SH-SY5Y (cell line): ENCODE data around the gene LRBA.

ENCODE experiments used
- GATA2 ChIP-seq: IDR thresholded peaks from 2 replicates; pipeline ENCODE4 v1.6.1; 2011; ENCODE audit warnings: mild to moderate bottlenecking, low read depth, low read length
- GATA3 ChIP-seq: IDR thresholded peaks from 2 replicates; pipeline ENCODE4 v1.6.1; 2011; ENCODE audit warnings: low read depth, mild to moderate bottlenecking, low read length, moderate library complexity

LRBA gene

DNA sequence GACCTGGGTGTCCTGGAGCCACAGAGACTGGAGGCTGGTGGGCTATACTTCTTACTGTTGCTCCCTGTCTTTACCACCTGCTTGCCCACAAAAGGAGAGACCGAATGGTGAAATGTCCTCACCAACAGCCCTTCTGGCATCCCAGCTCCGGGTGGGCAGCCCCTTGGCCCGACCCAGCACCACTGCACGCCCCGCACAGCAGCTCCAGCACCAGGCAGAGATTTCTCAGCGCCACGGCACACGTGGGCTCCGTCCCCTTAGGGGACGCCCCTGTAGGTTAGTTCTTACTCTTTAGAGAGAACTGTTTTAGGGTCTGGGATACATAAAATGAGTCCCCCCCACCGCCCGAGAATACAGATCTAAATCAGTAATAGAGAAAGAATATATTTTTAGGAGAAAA, 591.6 kb downstream of the LRBA start:
- TF ChIP-seq GATA2: no peak
- TF ChIP-seq GATA3: no peak

DNA sequence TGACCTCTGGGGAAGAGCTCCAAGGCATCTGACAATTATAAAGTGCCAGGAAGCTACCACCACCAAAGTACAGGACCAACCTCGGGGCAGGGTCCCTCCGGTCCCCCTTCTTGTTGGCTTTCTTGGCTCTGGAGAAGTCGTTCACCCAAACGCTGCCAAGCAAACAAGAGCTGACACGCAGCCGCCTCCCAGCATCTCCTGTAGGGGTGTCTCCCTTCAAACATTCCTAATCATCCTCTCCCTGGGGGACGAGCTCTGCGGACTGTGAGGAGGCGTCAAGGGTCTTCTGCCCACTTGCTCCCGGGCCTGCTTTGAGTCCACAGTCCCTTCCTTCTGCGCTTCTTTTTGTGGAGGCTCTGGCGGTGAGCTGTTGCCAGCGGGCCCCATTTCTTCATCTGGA, 592.0 kb downstream of the LRBA start:
- no peak for TF ChIP-seq GATA3
- TF ChIP-seq GATA2: no peak

DNA sequence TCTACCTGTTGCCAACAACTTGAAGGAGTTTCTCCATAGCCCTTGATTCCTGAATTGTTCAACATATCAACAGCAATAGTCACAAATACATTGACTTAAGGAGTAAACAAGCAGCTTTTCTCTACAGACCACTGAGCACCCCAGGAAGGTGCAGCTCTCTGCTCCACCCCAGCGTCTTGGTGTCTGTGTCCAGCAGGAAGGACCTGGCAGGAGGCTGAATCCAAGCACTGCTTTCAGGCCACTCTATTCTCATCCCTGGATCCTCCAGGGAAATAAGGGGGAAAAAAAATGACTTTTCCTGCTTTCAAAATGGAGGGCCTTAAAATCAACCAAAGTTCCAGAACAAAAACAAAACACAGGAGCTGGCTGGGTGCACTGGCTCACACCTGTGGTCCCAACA, 593.5 kb downstream of the LRBA start:
- no peak for TF ChIP-seq GATA2
- TF ChIP-seq GATA3: no peak

DNA sequence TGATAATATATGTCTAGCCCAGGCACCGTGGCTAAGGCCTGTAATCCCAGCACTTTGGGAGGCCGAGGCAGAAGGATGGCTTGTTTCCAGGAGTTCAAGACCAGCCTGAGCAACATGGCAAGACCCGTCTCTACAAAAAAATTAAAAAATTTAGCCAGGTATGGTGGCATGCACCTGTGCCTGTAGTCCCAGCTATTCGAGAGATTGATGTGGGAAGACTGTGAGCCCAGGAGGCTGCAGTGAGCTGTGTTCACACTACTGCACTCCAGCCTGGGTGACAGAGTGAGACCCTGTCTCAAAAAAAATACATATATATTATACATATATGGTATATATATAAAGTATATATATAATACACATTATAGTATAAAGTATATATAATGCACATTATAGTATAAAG, 595.1 kb downstream of the LRBA start:
- TF ChIP-seq GATA2 (no peak), GATA3 (no peak)

DNA sequence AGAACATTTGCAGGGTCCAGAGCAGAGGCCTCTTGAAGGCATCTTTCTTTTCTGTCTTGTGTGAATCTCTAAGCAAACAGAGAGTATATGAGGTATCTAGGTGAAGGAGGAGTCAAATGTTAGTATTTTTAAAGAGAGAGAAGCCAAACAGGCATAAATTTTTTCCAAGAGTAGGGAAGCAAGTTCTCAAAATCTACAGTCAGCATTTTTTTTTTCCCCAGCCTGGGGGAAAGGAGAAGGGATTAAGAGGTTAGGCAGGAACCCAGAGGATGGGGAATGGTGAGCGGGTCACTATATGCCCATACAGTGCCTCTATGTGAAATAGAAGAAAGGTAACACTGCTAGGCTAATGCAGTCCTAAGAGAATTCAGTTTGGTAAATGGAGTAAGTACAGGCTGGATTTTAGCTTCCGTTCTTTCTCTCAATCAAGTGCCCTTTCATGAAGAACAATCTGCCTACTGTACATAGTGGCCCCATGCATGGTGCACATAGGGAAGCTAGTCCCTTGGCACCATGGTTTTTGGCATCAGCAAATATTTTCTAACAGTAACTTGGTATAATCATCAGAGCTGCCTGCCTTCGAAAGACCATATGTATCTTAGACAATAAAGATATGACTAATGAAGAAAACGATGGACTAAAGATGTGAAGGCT, 596.2 kb downstream of the LRBA start:
- no peak for TF ChIP-seq GATA2
- TF ChIP-seq GATA3: no peak

DNA sequence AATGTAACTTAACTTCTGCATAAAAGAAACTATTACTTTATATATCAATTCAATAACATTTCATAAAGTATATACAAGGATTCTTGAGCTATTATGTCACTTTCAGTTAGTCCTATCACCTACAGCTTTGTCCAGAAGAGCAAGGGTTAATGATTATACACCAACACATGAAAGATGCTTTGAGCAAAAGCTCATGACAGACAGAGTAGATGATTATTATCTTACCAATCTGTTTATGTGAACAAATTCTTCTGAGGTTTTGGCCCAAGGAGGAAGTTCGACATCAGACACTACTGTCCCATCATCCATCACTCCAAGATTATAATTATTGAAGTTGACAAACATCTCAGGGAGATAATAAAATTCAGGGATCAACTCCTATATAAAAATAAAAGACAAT, 599.9 kb downstream of the LRBA start:
- TF ChIP-seq GATA3 (no peak; the same call in 1 of the 2 replicates), GATA2 (no peak)

DNA sequence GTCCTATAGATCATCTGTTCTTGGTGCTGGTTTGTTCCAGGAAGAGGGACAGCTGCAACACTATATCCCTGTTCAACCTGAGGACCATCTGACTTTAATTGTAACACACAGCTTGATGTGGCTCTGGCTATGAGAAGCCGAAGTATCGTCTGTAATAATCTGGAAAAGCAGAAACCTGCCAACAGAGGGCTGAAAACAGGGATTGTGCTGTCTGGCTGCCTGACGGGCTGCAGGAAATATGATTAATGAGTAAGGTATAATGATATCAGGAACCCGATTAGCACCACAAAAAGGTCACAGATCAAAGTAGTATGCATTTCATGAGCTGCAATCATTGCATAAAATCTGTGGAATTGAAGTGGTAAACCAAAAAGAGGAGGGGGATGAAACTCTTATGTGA, 603.6 kb downstream of the LRBA start:
- TF ChIP-seq GATA3 (peak; percentile 65), GATA2 (peak; percentile 81)

DNA sequence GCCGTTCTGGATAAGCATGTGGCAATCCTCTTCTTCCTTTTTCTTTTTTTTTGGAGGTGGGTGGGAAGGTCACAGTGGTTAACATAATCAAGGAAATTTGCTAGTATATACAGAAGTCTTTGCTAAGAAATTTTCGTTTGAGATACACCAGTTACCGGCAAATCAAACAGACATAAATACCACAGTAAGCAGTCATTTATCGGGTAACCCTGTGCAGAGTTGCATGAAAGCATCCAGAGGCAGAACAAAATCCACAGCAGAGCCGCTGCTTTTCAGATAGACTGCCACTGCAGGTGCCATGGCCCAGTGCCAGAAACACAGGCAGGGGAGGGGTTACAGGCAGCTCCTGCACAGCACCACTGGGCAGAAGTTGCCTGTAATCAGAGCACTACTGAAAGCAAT, 612.2 kb downstream of the LRBA start:
- TF ChIP-seq GATA2 (peak; percentile 30; the same call in 1 of the 2 replicates), GATA3 (no peak)

DNA sequence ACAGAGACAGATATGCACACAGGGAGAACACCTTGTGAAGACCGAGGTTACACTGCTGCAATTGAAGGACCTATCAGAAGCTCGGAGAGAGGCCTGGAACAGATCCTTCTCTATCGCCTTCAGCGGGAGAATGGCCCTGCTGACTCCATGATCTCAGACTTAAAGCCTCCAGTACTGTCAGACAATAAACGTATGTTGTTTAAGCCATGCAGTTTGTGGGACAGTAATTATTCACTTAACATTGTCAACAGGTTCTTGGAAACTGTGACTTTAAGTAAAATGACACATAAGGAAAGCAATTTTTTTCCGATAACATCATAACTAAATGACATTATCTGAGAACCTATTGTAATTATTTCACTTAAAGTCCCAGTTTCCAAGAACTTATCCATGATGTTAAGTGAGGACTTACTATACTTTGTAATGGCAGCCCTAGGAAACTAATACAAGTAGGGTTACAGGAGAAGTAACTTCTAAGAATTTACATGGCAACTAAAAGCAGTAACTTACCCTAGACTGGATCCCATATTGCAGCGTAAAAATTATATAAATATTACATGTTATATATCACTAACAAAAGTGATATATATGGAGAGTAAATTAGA, 613.9 kb downstream of the LRBA start:
- TF ChIP-seq GATA2: no peak
- TF ChIP-seq GATA3: no peak

DNA sequence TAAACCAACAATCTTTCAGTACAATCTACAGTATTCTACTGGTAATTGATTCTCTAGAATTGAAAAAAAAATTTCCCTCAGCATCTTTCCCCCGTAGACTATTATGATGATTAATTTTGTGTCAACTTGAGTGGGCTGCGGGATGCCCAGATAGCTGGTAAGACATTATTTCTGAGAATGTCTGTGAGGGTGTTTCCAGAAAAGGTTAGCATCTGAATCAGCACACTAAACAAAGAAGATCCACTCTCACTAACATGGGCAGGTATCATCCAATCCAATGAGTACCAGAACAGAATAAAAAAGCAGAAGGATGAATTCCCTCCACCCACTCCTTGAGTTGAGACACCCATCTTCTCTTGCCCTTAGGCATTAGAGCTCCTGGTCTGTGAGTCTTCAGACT, 619.2 kb downstream of the LRBA start:
- no peak for TF ChIP-seq GATA3
- no peak for TF ChIP-seq GATA2

DNA sequence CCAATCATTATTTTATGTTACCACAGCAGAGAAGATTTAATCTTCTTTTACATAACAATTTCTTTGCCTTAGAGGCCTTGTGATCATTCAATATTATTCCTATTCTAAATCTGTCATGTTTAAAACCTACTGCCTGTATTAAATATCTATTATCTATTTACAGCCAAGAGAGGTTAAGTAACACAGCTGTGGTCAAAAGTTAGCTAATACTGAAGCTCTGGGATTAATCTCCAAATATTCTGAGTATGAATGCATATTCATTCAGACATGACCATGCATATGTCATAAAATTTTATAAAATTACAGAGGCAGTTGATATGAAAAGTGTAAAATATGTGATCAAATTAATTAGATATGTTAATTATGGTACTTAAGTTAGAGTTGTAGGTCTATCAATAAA, 621.0 kb downstream of the LRBA start:
- no peak for TF ChIP-seq GATA3
- no peak for TF ChIP-seq GATA2

DNA sequence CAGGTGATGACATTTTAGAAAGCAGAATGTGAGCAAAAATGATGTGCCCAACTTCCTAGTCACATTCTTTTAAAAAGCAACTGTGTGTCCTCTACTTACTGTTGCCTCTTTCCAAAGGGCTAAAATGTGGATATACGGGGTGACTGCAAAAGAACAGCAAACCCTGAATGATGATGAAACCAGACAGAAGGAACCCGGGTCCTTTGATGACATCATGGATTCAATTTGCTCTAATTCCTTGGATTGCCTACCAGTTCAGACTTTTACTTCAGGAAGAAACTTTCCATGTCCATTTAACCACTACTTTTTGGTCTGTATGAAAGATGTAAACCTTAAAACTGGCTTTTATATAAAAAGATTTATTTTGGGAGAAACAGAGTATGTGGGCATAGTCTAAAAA, 624.0 kb downstream of the LRBA start:
- TF ChIP-seq GATA2 (no peak), GATA3 (no peak)

DNA sequence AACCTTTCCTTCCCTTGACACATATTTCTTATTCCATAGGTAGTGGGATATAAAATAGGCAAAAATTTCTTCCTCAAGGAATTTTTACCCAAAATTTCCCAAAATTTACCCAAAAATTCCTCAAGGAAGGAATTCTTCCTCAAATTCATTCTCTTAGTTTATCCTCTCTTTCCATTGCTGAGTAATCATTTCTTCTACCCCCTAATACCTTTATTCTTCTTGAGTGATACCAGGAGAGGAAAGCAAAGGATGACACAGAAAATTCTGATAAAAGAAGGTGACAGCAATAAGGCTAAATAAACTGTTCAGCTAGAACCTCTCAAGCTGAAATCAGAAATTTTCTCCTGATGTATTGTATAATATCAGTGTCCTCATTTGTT, 624.6 kb downstream of the LRBA start:
- TF ChIP-seq GATA3 (no peak), GATA2 (no peak)

DNA sequence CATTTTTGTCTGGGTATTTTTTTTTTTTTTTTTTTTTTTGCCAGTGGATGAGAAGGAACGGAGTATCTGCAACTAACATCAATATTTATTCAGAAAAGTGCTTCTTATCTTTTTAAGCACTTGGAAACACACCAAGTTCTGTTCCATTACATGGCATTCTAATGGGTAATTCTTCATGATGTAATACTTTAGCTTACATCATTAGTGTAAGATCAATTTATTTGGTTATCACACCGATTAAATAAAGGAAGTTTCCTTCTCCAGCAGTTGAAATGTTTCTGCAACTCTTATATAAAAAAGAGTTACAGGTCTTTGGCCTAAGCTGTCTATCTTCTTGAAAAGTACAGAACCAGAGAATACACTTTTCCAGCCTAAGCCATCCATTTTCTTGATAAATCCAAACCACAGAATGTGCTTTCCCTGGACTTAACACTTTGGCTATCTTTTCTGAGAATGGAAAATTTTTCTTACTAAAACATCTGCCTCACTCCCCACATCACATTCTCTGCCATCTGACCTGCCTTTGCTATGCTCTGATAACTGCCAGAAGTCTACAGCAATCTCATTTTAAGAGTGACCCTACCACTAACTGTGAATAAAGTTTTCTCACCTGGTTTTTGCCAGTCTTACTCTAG, 625.1 kb downstream of the LRBA start:
- no peak for TF ChIP-seq GATA3
- TF ChIP-seq GATA2: no peak

DNA sequence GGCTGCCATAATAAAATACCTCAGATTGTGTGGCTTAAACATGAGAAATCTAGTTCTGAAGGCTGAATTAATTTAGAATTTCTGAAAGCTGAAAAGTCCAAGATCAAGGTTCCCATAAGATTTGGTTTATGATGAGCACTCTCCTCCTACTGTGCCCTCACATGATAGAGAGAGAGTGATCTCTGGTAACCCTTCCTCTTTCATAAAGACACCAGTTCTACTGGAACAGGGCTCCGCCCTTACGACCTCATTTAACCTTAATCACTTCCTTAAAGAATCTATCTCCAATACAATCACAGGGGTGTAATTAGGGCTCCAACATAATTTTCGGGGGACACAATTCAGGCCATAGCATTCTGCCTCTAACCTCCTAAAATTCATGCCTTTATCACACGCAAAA, 627.1 kb downstream of the LRBA start:
- TF ChIP-seq GATA2 (no peak), GATA3 (no peak)

DNA sequence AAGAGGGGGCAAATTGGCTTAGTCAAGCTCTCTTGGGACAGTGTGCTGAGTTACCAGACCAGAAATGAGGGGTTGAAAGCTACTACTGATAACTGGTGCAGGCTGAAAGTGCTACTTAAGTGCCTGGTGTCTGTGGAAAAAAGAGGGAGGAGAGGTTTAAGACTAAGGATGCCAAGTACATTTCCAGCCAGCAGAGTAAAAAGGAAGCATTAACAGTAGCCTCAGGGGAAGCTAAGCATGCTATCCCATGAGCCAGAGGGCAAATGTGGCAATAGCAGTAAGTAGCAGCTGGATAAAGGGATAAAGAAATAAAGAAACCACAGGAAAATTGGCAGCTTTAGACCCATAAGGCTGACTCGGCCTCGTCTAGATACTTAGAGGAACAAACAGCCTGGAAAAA, 629.5 kb downstream of the LRBA start:
- TF ChIP-seq GATA3: no peak
- TF ChIP-seq GATA2: no peak
